ENCODE results near the gene IKBKG.
A peak's percentile ranks its signal among the peaks of the same experiment; 100 is the strongest.
"Not testable (repeated sequence)": the region's sequence is repeated elsewhere in the genome, so short reads cannot be mapped to it uniquely, and the experiment has no call there.

The IKBKG gene, protein sequence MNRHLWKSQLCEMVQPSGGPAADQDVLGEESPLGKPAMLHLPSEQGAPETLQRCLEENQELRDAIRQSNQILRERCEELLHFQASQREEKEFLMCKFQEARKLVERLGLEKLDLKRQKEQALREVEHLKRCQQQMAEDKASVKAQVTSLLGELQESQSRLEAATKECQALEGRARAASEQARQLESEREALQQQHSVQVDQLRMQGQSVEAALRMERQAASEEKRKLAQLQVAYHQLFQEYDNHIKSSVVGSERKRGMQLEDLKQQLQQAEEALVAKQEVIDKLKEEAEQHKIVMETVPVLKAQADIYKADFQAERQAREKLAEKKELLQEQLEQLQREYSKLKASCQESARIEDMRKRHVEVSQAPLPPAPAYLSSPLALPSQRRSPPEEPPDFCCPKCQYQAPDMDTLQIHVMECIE

DNA sequence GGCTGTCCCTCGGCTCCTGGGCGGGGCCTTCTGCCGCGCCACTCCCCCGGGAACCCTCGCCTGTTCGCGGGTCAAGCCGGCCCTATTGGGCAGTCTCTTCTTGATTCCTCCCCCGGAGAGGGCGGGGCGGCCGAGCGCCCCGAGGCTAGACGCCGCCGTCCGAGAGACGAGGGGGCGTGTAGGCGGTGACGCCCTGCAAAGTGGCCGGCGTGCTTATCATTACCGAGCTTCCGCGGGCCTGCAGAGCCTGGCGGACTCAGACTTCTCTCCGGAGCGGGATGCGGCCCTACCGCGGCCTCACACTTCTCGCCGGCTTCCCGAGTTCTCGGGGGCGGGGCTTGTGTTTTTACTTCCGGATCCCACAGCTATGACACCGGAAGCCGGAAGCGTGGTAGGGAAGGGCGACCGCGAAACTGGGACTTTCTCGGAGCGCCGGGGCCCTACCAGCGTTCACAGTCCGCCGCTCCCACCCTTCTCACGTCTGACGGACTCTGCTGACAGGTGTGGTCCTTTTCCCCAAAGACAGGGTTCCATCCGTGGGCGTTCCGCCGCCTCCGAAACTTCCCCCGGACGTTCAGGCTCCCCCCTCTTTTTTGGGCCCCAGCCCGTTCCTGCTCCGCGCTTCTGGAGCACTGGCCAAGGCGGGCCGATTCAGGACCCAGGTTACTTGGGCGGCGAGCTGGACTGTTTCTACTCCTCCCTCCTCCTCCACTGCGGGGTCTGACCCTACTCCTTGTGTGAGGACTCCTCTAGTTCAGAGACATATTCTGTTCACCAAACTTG, at the start of gene IKBKG:
IKBKG (plus strand) TSS at position 376 of the 783 bp plus-strand sequence. CDS start 4,383 bp downstream, outside the sequence.
- DNase-seq: peak; percentile 83

DNA sequence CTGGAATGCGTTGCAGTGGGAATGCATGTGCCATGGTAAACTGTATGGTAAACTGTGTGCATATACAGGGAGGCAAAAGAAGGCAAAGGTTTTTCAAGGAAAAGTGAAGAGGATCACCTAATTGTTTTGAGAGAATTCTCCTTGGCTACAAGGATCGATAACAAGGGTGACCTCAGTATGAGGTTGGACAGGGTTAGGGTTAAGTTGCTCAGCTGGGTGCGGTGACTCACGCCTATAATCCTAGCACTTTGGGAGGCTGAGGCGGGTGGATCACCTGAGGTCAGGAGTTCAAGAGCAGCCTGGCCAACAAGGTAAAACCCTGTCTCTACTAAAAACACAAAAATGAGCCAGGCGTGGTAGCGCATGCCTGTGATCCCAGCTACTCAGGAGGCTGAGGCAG, 46.0 kb upstream of the IKBKG start:
- DNase-seq: not testable (repeated sequence)

DNA sequence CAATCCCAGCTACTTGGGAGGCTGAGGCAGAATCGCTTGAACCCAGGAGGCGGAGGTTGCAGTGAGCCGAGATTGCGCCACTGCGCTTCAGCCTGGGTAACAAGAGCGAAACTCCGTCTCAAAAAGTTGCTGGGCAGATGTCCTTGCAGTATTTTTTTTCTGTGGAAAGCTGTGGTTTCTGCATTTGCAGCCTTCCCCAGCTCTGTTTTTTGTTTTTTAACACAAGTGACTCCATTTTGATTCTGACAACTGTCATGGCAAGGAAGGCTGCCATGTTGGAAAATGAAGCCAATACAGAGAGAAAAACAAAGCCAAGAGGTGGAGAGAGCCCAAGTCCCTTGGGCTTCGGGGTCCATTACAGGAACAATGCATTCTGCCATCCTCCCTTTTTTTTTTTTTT, 45.3 kb upstream of the IKBKG start:
- no peak for DNase-seq

DNA sequence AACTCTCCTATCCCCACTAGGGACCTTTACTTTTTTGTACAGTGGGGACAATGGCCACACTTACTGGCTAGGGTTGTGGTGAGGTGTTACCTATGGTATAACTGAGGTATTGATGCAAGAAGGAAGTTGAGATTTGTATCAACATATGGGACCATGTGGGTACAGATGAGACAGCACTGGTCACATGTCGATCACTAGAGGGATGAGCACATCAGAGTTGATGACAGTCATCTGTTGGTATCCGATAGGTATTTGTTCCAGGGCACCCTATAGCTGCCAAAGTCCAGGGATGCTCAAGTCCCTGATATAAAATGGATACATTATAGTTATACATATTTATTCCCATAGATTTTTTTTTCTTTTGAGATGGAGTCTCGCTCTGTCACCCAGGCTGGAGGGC, 44.4 kb upstream of the IKBKG start:
- DNase-seq: no peak

DNA sequence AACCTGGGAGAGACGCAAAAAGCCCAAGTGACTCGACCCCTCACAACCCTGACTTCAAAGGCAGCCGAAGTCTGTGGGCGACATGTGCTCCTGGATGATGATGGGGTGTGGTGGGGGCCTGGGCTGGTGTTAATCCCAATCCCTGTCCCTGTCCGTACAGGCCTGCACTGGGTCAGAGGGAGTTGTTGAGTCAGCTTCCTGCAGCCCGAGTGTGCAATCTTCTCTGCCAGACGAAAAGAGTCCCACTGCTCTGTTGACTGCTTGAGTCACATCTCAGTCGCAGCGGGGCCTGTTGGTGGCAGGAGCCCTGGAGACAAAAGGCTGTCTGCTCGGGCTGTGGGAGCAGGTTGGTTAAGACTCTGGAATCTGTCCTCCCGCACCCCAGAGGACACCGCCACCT, 41.7 kb upstream of the IKBKG start:
- DNase-seq: peak; percentile 62

DNA sequence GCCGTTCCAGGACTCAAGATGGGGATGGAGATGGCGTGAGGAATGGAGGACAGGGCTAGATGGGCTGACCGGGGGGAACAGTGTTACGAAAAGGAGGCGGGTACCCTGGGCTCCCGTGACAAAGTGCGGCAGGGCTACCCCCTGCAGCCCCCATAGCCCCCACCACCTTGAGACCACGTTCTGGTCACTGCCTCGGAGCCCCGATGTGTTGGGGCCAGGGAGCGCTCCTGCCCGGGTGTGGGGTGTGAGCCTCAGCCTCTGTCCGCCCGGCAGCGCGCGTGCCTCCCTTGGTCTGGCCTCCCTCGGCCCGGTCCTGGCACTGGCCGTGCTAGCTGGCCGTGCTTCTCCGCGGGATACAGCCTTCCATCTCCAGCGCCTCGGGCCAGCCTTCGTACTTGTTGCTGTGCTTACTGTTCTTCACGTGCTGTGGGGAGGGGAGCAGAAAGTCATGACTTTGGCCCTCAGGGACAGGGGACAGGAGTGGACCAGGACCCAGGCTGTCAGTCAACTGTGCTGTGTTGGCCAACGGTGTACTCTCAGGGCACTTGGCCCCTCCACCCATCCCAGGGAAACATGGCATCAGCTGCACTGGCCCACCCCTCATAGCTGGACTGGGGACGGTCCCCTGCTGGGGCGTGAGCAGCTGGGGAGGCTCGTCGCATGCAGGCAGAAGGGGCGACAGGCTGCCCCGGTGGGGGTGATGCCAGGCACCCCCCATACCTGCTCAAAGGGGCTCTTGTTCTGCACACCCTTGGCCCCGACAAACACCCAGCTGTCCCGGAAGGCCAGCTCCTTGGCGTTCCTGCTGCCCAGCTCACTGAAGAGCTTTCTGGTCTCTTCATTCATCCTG, 40.7 kb upstream of the IKBKG start:
- no peak for DNase-seq

DNA sequence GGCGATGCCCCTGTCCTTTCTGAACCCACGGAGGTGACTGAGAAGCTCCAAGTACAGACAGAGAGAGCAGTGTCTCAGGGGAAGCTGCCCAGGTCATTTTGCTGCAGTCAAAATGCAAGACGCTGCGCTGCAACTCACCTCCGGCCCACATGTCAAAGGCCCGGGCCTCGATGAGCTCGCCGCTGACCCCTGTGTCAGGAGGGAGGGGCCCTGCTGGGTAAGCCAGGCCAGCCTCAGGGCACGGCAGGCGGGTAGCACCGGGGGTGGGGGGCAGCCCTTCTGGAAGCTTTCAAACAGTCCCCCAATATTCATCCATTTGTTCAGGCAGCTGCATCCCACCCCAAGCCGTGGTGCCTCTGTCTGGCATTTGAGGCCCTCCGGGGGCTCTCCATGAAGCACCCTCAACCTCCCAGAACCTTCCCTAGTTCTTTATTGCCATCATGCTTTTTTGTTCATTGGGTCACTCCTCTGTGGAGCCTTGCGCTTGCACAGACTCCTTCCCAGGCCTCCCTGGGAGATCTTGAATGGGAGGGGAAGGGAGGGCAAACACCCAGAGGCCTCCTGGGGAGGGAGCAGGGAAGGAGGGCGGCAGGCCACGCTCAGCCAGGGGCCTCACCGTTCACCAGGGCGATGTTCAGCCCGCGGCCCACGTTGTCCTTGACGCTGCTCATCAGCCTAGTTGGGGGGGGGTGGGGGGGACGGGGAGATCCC, 39.6 kb upstream of the IKBKG start:
- DNase-seq: no peak

DNA sequence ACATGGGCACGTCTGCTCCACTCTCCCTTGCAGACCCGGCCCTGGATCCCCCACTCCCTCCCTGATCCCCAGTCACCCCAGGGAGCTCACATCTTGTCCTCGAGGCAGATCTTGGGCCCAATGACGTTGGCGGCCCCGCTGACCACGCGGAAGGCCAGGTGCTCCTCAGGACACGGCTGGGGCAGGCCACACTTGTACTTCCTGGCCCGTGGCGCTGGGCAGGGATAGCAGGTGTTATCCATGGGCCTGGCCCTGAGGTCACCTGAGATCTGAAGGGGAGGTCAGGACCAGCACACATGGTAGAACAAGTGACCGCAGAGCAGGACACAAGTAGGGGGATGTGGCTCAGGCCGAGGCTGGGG, 39.1 kb upstream of the IKBKG start:
- DNase-seq: no peak

DNA sequence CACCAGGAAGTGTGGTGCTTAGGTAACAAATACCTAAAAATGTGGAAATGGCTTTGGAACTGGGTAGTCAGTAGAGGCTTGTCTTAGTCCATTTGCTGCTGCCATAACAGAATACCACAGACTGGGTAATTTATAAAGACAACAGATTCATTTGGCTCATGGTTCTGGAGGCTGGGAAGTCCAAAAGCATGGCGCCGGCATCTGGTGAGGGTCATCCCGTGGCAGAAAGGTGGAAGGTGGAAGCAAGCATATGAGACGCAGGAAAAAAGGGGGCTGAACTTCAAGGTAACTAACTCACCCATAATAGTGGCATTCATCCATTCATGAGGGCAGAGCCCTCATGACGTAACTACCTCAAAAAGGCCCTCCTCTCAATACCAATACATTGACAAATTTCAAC, 38.0 kb upstream of the IKBKG start:
- DNase-seq: no peak

DNA sequence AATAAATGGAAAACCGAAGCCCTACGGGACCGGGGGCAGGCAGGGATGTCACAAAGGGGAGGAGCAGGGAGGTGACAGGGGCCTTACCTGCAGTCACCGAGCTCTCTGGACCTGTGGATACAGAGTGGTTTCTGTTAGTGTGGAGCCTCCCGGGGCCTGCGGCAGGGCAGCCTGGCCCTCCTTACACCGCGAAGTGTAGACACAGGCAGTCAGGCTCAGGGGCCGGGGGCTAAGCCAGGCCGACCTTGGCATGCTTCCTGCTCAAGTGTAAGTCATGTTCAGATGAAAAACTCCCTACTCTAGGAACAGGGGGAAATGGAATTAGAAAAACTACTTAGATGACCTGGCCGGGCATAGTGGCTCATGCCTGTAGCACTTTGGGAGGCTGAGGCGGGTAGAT, 35.7 kb upstream of the IKBKG start:
- DNase-seq: no peak

DNA sequence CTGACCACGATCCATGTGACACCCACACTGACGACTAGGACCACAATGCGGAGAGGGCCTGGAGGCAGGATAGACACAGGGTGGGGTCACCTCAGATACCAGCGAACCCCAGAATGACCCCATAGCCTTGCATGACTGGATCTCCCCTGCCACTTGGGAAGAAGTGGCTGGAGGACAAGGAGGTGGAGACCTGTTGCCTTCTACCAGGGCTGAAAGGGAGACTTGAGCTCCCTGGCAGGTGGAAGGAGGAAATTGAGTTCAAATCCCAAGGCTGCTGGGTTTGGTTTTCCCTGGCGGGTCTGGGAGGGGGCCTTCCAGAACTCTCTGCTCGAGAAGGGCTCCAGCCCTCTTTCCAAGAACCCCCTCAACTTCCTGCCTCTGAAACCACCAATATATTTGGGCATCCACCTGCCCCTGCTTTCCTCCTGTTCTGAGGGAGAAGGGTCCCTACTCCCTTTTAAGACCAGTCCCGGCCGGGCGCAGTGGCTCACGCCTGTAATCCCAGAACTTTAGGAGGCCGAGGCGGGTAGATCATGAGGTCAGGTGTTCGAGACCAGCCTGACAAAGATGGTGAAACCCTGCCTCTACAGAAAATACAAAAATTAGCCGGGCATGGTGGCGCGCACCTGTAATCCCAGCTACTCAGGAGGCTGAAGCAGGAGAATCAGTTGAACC, 34.4 kb upstream of the IKBKG start:
- DNase-seq: no peak

DNA sequence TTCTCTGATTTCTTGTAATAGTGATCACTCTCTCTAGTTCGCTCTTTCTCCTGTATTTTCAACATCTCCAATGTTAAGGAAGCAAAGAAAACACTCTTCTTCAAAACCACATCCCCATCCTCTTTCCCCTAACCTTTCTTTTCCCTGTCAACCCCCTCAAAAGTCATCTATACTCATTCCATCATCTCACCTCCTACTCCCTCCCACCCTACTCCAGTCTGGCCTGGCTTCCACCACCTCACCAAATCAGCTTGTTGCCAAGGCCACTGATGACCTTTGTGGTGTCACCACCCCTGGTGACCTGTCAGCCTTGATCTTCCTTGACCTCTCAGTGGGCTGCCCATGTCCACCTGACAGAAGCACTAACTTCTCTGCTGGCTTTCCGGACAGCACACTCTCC, 33.7 kb upstream of the IKBKG start:
- DNase-seq: no peak

DNA sequence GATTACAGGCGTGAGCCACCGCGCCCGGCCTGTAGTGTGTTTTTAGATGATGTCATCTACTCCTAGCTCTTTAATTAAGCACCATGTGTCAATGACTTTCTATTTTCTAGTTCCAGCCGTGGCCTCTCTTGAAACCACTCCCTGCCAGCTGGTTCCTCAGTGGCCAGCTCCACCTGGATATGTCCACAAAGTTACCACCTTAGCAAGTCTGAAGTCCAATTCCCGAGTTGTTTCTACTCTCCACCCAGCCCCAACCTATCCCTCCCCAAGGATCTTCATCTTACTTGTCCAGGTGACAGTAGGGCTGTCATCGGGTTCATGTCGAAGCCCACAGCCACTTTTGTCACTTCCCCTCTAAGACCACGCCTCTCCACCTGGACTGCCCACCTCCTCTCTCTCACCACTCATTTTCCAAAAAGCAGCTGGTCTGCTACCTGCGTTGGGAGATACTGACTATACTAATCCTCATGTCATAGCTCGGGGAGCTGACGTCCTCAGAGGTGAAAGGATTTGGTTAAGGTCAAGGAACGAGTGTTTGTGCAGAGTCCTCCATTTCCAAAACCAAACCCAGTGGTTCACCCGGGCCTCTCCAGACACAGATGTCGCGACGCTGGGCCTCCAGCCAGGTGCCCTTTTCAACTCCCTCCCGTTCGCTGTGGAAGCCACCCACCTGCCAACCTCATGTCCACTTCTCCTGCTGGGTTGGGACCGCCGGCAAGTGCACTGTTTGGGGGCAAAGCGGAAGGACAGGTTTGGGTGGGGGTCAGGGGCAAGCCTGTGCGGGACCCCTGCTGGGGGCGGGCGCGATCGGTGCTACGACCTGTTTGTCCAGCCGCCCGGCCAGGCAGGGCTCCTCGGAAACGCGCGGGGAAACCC, 32.1 kb upstream of the IKBKG start:
- DNase-seq: no peak

DNA sequence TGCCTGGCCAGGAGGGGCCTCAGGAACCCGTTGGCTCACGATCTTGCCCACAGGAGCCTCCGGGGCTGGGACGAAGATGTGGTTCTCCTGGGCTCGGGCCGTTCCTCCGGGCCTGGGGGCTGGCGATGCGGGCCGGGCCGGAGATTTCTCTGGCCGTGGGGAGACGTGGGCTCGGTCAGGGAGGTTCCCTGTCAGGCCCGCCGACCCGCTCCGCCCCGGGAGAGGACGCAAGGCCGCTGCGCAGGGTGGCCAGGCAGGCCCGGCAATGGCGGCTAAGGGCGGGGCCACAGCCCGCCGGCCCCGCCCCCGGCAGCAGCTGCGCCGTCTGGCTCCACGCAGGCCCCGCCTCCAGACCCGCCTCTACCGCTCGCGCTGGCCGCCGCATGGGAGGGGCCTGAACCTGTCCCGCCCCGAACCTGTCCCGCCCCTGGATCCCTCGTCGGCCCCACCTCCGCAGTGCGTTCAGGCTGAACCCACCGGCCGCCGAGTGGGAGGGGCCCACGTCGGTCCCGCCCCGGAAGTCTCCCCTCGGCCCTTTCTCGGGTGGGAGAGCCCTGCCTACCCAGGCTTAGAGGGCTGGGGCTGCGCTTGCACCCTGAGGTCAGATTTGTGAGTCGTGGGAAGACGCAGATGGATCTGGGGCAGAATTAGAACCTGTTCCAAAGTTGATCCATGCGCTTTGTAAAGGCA, 31.3 kb upstream of the IKBKG start, which contains the start of gene FAM3A:
FAM3A (minus strand) TSS at position 267 of the 690 bp plus-strand sequence. CDS start 460 bp downstream, outside the sequence.
- DNase-seq: peak; percentile 87

DNA sequence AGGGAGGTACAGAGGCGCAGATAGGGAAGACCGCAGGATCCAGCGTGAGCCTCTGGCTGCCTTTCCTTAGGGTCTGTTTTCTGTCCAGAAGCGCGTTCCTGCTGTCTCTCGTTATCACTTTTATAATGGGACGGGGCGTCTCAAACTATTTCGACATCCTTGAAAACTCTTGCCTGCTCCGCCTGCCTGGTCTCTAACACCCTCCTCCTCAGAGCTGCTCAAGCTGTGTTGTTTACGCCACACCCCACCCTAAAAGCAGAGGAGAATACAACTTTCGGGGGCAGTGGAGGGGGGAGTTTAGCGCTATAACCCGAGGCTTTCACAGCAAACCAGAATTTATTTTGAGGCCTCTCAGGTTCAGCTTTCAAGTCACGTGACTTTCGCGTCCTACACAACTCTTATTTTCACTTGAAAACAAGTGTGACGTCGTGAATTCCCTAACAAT, 30.7 kb upstream of the IKBKG start:
- DNase-seq: peak; percentile 25

DNA sequence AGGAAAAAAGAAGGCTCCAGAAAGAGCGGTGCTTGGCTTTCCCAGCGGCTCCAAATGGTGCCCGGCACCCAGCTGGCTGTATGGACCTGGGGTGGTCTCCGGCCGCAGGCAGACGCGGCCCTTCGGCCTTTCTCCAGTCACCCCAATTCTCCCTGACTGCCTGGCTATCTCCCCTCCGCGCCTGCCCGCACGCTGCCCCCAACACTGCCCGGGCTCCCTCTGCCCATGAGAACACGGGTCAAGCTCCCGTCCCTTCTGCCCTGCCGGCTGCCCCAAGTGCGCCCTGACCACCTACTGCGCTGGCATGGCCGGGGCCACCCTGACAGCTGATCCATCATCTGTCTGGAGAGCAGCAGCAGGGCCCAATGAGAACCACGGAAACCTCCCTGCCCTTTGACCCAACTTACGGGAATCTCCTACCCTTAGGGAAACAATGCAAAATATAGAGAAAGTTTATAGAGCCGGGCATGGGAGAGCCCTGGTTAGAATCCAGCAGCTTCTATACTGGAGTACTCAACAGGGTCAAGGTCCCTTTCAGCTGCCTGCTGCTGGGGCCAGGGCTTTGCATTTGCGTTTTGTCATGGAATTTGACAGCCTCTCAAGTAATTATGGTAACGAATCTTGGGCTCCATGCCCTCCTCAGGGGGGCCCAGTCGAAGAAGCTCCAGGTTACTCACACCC, 30.2 kb upstream of the IKBKG start:
- DNase-seq: no peak

DNA sequence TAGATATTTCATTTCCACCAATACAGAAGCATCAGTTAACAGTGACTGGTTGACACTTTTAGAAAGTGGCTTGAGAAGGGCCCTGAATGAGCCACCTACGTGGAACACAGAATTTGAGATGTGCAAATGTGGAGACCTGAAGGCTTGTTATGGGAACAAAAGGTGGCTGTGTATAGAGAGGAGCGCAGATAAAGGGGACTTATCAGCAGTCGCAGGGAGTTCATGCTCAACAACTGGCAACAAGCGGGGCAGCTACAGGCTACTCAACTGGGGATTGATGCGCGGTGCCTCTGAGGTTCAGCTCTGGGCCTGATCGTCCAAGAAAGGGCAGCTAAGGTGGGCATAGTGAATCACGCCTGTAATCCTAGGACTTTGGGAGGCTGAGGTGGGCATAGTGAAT, 28.0 kb upstream of the IKBKG start:
- no peak for DNase-seq

DNA sequence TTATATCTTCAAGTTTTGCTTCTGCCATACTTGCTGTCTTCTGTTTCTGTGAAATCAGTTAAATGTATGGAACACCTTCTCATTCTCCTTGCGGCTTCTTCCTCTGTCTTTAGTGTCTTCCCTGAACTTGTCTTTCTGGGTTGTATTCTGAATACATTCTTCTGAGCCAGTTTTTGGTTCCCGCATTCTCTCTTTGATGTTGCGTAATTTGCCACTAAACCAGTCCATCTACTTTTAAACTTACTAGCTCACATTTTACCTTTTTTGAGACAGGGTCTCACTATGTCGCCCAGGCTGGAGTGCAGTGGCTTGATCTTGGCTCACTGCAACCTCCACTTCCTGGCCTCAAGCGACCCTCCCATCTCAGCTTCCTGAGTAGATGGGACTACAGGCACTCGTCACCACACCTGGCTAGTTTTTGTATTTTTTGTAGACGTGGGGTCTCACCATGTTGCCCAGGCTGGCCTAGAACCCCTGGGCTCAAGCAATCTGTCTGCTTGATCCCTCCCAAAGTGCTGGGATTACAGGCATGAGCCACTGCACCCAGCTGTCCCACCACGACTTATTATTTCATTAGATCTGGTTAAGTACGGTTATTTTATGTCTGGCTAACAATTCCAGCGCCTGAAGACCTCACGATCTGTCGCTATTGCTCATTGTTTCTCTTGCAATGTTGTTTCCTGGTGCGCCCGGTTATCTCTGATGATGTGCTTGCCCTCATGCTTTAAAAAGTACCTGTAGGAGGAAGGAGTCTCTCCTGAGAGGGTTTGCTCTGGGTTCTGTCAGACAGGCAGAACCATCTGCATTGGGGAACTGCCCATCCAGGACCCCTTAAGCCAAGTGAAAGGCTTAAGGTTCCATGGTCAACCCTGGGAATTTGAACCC, 21.6 kb upstream of the IKBKG start:
- no peak for DNase-seq
